ENCODE measurements around the gene DNAH8. TPM values are rescaled to one million over a fixed set of nuclear protein-coding genes. Genes with fewer than 3 reads are reported as not detected.

The DNAH8 gene
- total RNA-seq, 1 donor from 2014 or later, result not detected

- no peak for DNase-seq (ENCODE audit: low read depth)
- TF ChIP-seq, protein P1, sequence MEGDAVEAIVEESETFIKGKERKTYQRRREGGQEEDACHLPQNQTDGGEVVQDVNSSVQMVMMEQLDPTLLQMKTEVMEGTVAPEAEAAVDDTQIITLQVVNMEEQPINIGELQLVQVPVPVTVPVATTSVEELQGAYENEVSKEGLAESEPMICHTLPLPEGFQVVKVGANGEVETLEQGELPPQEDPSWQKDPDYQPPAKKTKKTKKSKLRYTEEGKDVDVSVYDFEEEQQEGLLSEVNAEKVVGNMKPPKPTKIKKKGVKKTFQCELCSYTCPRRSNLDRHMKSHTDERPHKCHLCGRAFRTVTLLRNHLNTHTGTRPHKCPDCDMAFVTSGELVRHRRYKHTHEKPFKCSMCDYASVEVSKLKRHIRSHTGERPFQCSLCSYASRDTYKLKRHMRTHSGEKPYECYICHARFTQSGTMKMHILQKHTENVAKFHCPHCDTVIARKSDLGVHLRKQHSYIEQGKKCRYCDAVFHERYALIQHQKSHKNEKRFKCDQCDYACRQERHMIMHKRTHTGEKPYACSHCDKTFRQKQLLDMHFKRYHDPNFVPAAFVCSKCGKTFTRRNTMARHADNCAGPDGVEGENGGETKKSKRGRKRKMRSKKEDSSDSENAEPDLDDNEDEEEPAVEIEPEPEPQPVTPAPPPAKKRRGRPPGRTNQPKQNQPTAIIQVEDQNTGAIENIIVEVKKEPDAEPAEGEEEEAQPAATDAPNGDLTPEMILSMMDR (conservative IDR thresholded peaks at IDR 0.05; ENCODE audit: low read depth, low read length), result no peak
- H3K4me3 ChIP-seq (ENCODE audit: low read depth, low read length), result no peak within 1 kb of the TSS
Observed at GRCh38 chr6:39048481-39049399, 333.6 kb downstream of the DNAH8 start, which contains the start of gene GLP1R. Gene GLP1R, plus strand, starts transcription at chr6:39048781. Its CDS starts 60 bp downstream, at chr6:39048841.

DNA sequence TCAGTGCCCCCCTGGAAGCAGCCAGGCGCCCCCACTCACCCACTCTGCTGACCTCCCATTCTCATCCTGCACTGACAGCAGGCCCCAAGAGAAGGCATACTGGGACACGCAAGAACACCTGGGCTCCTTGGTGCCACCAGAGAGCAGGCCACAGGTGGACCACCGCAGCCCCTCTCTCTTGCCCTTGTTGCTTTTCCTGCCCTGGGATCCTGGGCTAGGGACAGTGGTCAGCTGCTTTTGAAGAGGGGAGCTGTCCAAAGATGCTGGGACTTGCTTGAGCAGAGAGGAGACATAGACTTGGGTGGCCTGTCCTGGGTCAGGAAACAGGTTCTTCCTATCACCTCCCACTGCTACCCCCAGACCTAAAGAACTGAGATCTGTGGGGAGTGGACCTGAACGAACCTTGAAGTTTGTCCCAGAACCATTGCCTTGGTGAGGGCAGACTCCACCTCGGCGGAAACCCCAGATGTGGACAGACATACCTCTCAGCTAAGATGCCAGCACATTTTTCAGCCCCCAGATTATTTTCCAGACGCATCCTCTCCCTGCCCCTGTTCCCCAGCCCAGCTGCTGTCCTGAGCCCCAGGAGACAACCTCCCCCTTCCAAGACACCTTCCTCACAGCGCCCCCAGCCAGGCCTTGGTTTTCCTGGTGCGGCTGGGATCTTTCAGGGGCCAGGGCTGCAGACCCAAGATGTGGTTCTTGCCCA lies 334.6 kb downstream of the DNAH8 start:
- DNase-seq (ENCODE audit: low read depth), result no peak
- TF ChIP-seq, protein P1 (conservative IDR thresholded peaks at IDR 0.05; ENCODE audit: low read depth, low read length), result no peak
- H3K4me3 ChIP-seq (ENCODE audit: low read depth, low read length), result no peak overlapping the region

- no peak for DNase-seq (ENCODE audit: low read depth)
- TF ChIP-seq, protein P1 (conservative IDR thresholded peaks at IDR 0.05; ENCODE audit: low read depth, low read length), result no peak
- H3K4me3 ChIP-seq (ENCODE audit: low read depth, low read length), result no peak overlapping the region
Observed at GRCh38 chr6:39050453-39051112, 335.5 kb downstream of the DNAH8 start.

DNA sequence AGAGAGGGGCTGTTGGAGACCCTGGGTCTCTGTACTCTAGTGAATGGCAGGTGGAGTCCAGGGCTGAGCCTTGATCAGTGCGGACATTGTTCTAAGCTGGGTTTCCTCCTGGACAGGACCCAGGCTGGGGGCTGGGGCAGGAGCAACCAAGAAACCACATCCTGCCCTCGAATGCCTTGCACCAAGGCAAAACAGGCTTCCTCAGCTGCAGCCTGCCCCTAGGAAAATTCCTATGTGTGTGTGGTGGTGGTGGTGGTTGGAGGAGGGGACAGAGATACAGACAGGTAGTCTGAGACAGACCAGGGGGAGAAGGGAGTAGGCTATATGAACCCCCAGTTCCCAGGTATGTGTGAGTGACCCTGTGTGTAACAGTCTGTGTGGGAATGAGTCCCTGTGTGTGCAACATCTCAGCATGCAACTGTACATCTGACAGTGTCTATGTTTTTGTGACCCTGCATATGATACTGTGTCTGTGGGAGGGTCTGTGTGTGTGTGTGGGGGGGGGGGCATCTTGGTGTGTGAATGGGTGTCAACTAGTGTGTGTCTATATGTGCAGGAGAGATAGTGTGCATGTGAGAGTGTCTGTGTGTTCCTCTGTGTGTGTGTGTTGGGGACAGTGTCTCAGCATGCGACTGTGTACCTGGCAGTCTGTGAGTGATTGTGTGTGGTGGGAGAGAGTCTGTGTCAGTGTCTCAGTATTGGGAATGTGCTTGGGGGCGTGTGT lies 336.4 kb downstream of the DNAH8 start:
- DNase-seq (ENCODE audit: low read depth), result no peak
- no peak overlapping the region for H3K4me3 ChIP-seq (ENCODE audit: low read depth, low read length)
- TF ChIP-seq, protein P1 (conservative IDR thresholded peaks at IDR 0.05; ENCODE audit: low read depth, low read length), result no peak

GRCh38 chr6:39053016-39053624 lies 338.0 kb downstream of the DNAH8 start:
- TF ChIP-seq, protein P1 (conservative IDR thresholded peaks at IDR 0.05; ENCODE audit: low read depth, low read length), result no peak
- no peak for DNase-seq (ENCODE audit: low read depth)
- H3K4me3 ChIP-seq (ENCODE audit: low read depth, low read length), result no peak overlapping the region
